ENCODE measurements around the gene LRRN2.

- TF ChIP-seq CTCF (IDR thresholded peaks at IDR 0.05) (no peak), POLR2A (IDR thresholded peaks at IDR 0.05) (no peak)
Observed at GRCh38 chr1:204641455-204641854, 44.1 kb downstream of the LRRN2 start.

All from body of pancreas (tissue), 4 donors.